Panc1 (cell line): ENCODE data around the gene CTAGE8.
"Not testable (repeated sequence)": the region's sequence is repeated elsewhere in the genome, so short reads cannot be mapped to it uniquely, and the experiment has no call there.

Experiments used
- CTCF ChIP-seq: fragments of 450-650 bp; IDR thresholded peaks from 2 replicates; pipeline ENCODE4 v1.5.1; 2017; ENCODE audit warnings: mild to moderate bottlenecking
- REST ChIP-seq, 2 experiments: IDR thresholded peaks; 2 replicates each; pipeline ENCODE4 v1.6.1; 2011 to 2012; ENCODE audit warnings: low read depth in 2 of 2, control low read depth in 1 of 2, low read length in 1 of 2, mild to moderate bottlenecking in 1 of 2, moderate library complexity in 1 of 2; ENCODE audit not compliant: insufficient read depth in 1 of 2

- not testable (repeated sequence) for TF ChIP-seq CTCF; REST (IDR thresholded peaks at IDR 0.05; ENCODE audit: insufficient read depth in 1 of 2, low read depth in 2 of 2, low read length in 1 of 2)
Observed at GRCh38 chr7:144259067-144259466, 10.0 kb downstream of the CTAGE8 start.
